K562 (cell line): Measurements from ENCODE around the gene CXCR6. TPM values are rescaled to one million over a fixed set of nuclear protein-coding genes. Genes with fewer than 3 reads are reported as not detected.

ENCODE experiments used
- CBFA2T2 ChIP-seq: fragments of 450-650 bp; conservative IDR thresholded peaks from 2 replicates; pipeline ENCODE4 v1.6.1; 2017; ENCODE audit warnings: mild to moderate bottlenecking
- GMEB1 ChIP-seq: fragments of 250-450 bp; sonication (Bioruptor Pico); IDR thresholded peaks from 2 replicates; pipeline ENCODE4 v1.4.0; 2020; ENCODE audit warnings: mild to moderate bottlenecking
- MEF2A ChIP-seq: IDR thresholded peaks from 2 replicates; pipeline ENCODE4 v1.6.1; 2011; ENCODE audit warnings: low read depth, mild to moderate bottlenecking, low read length, moderate library complexity; ENCODE audit not compliant: control insufficient read depth
- NFATC3 ChIP-seq: fragments of 450-650 bp; IDR thresholded peaks from 2 replicates; pipeline ENCODE4 v1.6.1; 2017; ENCODE audit warnings: mild to moderate bottlenecking
- PHB2 ChIP-seq: fragments of 450-650 bp; IDR thresholded peaks from 2 replicates; pipeline ENCODE4 v1.6.1; 2017; ENCODE audit warnings: low read depth
- SPI1 ChIP-seq: IDR thresholded peaks from 2 replicates; pipeline ENCODE4 v1.6.1; 2011; ENCODE audit warnings: low read depth, low read length, control low read depth, borderline replicate concordance
- WHSC1 ChIP-seq: IDR thresholded peaks from one replicate; pipeline ENCODE4 v1.6.1; 2012; ENCODE audit warnings: low read length, control low read depth, inconsistent platforms
- XRCC5 ChIP-seq: fragments of 200-400 bp; formaldehyde crosslinking; IDR thresholded peaks from 2 replicates; pipeline ENCODE4 v1.6.1; 2017; ENCODE audit warnings: low read depth, mild to moderate bottlenecking, low read length
- ZBTB26 ChIP-seq: fragments of 450-650 bp; formaldehyde crosslinking; IDR thresholded peaks from 2 replicates; pipeline ENCODE4 v1.4.0; 2022; ENCODE audit warnings: missing genetic modification characterization
- ZBTB33 ChIP-seq: sonication (generic); formaldehyde crosslinking; IDR thresholded peaks from 2 replicates; pipeline ENCODE4 v1.8.1; 2023; ENCODE audit warnings: mild to moderate bottlenecking, missing genetic modification reagents
- ZBTB7A ChIP-seq: IDR thresholded peaks from 2 replicates; pipeline ENCODE4 v1.6.1; 2011; ENCODE audit warnings: low read depth, mild to moderate bottlenecking, low read length, moderate library complexity, borderline replicate concordance; ENCODE audit not compliant: control insufficient read depth
- ZC3H4 ChIP-seq: sonication (generic); formaldehyde crosslinking; IDR thresholded peaks from 2 replicates; pipeline ENCODE4 v1.9.0; 2021; ENCODE audit warnings: missing genetic modification reagents, borderline replicate concordance
- ZC3H8 ChIP-seq: fragments of 450-650 bp; IDR thresholded peaks from 2 replicates; pipeline ENCODE4 v1.6.1; 2017
- ZFP30 ChIP-seq: fragments of 250-450 bp; sonication (Bioruptor Pico); IDR thresholded peaks from 2 replicates; pipeline ENCODE4 v1.8.0; 2022; ENCODE audit warnings: moderate library complexity, mild to moderate bottlenecking, inconsistent platforms, borderline replicate concordance
- ZNF174 ChIP-seq: fragments of 250-450 bp; sonication (Bioruptor Pico); IDR thresholded peaks from 2 replicates; pipeline ENCODE4 v1.4.0; 2020; ENCODE audit warnings: mild to moderate bottlenecking
- polyA plus RNA-seq, 8 experiments: library from polyadenylated mRNA; depleted of rRNA in 4 of 8; stranded (reverse) in 5 of 8; unstranded in 3 of 8; fragments of >200 nt; fragmentation: Nextera tagmentation in 2 of 8; fragmentation: Illumina TruSeq in 1 of 8; extraction: Ambion mirVana in 2 of 8; extraction: Trizol in 1 of 8; gene quantifications; 2 replicates each; pipeline versions ENCODE4 v1.2.1 to v1.2.3, GENCODE V29; 2011 to 2014; ENCODE audit warnings: inconsistent platforms in 1 of 8, missing spikeins in 1 of 8
- total RNA-seq, 7 experiments: library from RNA; depleted of rRNA in 6 of 7; stranded (reverse); fragments of >200 nt in 6 of 7; fragmentation: Illumina TruSeq in 2 of 7; extraction: Trizol in 2 of 7; gene quantifications; 2 replicates each; pipeline versions ENCODE4 v1.2.1 to v1.2.3, GENCODE V29; 2011 to 2021; ENCODE audit warnings: low replicate concordance in 1 of 7
- TF ChIP-seq, protein P1 (sequence below): sonication (generic); formaldehyde crosslinking; IDR thresholded peaks from 2 replicates; pipeline ENCODE4 v1.8.0; 2022; ENCODE audit warnings: mild to moderate bottlenecking, low read depth, missing genetic modification reagents
- TF ChIP-seq, protein P2 (sequence below): sonication (generic); formaldehyde crosslinking; IDR thresholded peaks from 2 replicates; pipeline ENCODE4 v1.8.0; 2023; ENCODE audit warnings: mild to moderate bottlenecking, missing genetic modification reagents

The CXCR6 gene
- total and polyA plus RNA-seq, 9 of the 15 experiments (the other 6 are each of a cell fraction or from before 2014, with no cell fraction given): 0.28 TPM; not detected in 8

GRCh38 chr3:45995236-45996192 lies 52.2 kb downstream of the CXCR6 start, which contains the start of gene FYCO1 (continued):
- TF ChIP-seq, protein P1, sequence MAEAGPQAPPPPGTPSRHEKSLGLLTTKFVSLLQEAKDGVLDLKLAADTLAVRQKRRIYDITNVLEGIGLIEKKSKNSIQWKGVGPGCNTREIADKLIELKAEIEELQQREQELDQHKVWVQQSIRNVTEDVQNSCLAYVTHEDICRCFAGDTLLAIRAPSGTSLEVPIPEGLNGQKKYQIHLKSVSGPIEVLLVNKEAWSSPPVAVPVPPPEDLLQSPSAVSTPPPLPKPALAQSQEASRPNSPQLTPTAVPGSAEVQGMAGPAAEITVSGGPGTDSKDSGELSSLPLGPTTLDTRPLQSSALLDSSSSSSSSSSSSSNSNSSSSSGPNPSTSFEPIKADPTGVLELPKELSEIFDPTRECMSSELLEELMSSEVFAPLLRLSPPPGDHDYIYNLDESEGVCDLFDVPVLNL (CRISPR knock-in tag): no peak
- peak; percentile 77 for TF ChIP-seq ZBTB7A
- no peak for TF ChIP-seq MEF2A
- no peak for TF ChIP-seq ZC3H4
- peak; percentile 31; the same call in 1 of the 2 replicates for TF ChIP-seq SPI1
- no peak for TF ChIP-seq PHB2
- TF ChIP-seq GMEB1 (CRISPR knock-in tag): peak; percentile 56; the same call in 1 of the 2 replicates
- no peak for TF ChIP-seq WHSC1
- TF ChIP-seq CBFA2T2: no peak
- no peak for TF ChIP-seq ZFP30 (CRISPR knock-in tag)
- TF ChIP-seq XRCC5: no peak; the same call in 1 of the 2 replicates
- no peak for TF ChIP-seq NFATC3
- no peak for TF ChIP-seq ZC3H8
- TF ChIP-seq ZNF174 (CRISPR knock-in tag): no peak
- 0 out of 2 replicates have a peak, but pooled peaks have one; percentile 41 for TF ChIP-seq ZBTB33 (CRISPR knock-in tag)
- TF ChIP-seq ZBTB26 (CRISPR knock-in tag): no peak
- TF ChIP-seq, protein P2, sequence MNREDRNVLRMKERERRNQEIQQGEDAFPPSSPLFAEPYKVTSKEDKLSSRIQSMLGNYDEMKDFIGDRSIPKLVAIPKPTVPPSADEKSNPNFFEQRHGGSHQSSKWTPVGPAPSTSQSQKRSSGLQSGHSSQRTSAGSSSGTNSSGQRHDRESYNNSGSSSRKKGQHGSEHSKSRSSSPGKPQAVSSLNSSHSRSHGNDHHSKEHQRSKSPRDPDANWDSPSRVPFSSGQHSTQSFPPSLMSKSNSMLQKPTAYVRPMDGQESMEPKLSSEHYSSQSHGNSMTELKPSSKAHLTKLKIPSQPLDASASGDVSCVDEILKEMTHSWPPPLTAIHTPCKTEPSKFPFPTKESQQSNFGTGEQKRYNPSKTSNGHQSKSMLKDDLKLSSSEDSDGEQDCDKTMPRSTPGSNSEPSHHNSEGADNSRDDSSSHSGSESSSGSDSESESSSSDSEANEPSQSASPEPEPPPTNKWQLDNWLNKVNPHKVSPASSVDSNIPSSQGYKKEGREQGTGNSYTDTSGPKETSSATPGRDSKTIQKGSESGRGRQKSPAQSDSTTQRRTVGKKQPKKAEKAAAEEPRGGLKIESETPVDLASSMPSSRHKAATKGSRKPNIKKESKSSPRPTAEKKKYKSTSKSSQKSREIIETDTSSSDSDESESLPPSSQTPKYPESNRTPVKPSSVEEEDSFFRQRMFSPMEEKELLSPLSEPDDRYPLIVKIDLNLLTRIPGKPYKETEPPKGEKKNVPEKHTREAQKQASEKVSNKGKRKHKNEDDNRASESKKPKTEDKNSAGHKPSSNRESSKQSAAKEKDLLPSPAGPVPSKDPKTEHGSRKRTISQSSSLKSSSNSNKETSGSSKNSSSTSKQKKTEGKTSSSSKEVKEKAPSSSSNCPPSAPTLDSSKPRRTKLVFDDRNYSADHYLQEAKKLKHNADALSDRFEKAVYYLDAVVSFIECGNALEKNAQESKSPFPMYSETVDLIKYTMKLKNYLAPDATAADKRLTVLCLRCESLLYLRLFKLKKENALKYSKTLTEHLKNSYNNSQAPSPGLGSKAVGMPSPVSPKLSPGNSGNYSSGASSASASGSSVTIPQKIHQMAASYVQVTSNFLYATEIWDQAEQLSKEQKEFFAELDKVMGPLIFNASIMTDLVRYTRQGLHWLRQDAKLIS (CRISPR knock-in tag): peak; percentile 74; the same call in 1 of the 2 replicates
